B cell (primary cell): ENCODE results near the gene FTL. TPM values are rescaled to one million over a fixed set of nuclear protein-coding genes. Genes with fewer than 3 reads are reported as not detected.

ENCODE experiments used
- ATAC-seq: fragments of 200-7000 bp; cut with Tn5 transposase; one replicate; pipeline ENCODE4 v1.10.0; 2021; ENCODE audit warnings: low read depth, mild to moderate bottlenecking, moderate number of reproducible peaks, moderate library complexity
- CTCF ChIA-PET: fragments of 350-600 bp; sonication (Branson Sonifier 250); formaldehyde crosslinking; loops from one replicate; lab custom pipeline; 2021; ENCODE audit warnings: antibody characterized with exemption, inconsistent platforms; lab: Charles Lee
- POLR2A ChIA-PET: fragments of 350-600 bp; sonication (Branson Sonifier 250); formaldehyde crosslinking; loops from one replicate; lab custom pipeline; 2021; ENCODE audit warnings: antibody characterized with exemption; lab: Charles Lee
- DNase-seq: peaks from one replicate; pipeline ENCODE4 v3.0.0; 2013
- H2AFZ ChIP-seq: 2 replicates; pipeline ENCODE4 v1.6.1; 2012; ENCODE audit warnings: mild to moderate bottlenecking, low read depth, low read length; ENCODE audit not compliant: insufficient read depth, poor library complexity, severe bottlenecking
- H3K27ac ChIP-seq, 2 donors: 1 replicate in 1 of 2; 2 replicates in 1 of 2; pipeline ENCODE4 v1.5.1; 2012 to 2013; ENCODE audit warnings: low read length in 2 of 2, mild to moderate bottlenecking in 2 of 2, moderate library complexity in 1 of 2
- H3K27me3 ChIP-seq, 4 experiments: fragments of 200-600 bp in 1 of 4; sonication (generic) in 1 of 4; replicated peaks in 1 of 4; 1 replicate in 2 of 4; 2 replicates in 2 of 4; pipeline versions ENCODE4 v1.6.1 to v1.7.0; 2013 to 2016; ENCODE audit warnings: low read length in 3 of 4, mild to moderate bottlenecking in 2 of 4, mixed read lengths in 1 of 4, moderate library complexity in 1 of 4; ENCODE audit not compliant: insufficient read depth in 4 of 4, control insufficient read depth in 3 of 4; ENCODE audit errors: control extremely low read depth in 1 of 4
- H3K36me3 ChIP-seq, 2 experiments: replicated peaks in 1 of 2; 1 replicate in 1 of 2; 2 replicates in 1 of 2; pipeline versions ENCODE4 v1.6.1 to v1.7.1; 2013; ENCODE audit warnings: low read length in 1 of 2; ENCODE audit not compliant: insufficient read depth in 2 of 2, control insufficient read depth in 1 of 2; ENCODE audit errors: control extremely low read depth in 1 of 2, extremely low read depth in 1 of 2
- H3K4me1 ChIP-seq, 2 donors: fragments of 200-600 bp in 1 of 2; sonication (generic) in 1 of 2; 1 replicate in 1 of 2; 2 replicates in 1 of 2; pipeline versions ENCODE4 v1.5.1 to v1.6.1; 2013 to 2017; ENCODE audit warnings: low read length in 2 of 2; ENCODE audit not compliant: control insufficient read depth in 2 of 2, insufficient read depth in 2 of 2
- H3K4me2 ChIP-seq: replicated peaks from 2 replicates; pipeline ENCODE3; 2012; ENCODE audit warnings: mild to moderate bottlenecking, low read depth, low read length; ENCODE audit not compliant: poor library complexity, severe bottlenecking
- H3K4me3 ChIP-seq, 5 experiments: fragments of 200-600 bp in 1 of 5; sonication (generic) in 1 of 5; 1 replicate in 3 of 5; 2 replicates in 2 of 5; pipeline versions ENCODE4 v1.5.1 to v1.7.0; 2011 to 2016; ENCODE audit warnings: low read length in 4 of 5, mild to moderate bottlenecking in 4 of 5, low read depth in 2 of 5, control low read depth in 1 of 5, moderate library complexity in 1 of 5; ENCODE audit not compliant: insufficient read depth in 1 of 5; ENCODE audit errors: control extremely low read depth in 1 of 5, extremely low read depth in 1 of 5
- H3K79me2 ChIP-seq: fragments of 200-600 bp; sonication (generic); one replicate; pipeline ENCODE4 v1.6.0; 2016; ENCODE audit warnings: low read length; ENCODE audit not compliant: control insufficient read depth, insufficient read depth
- H3K9ac ChIP-seq: fragments of 200-600 bp; sonication (generic); 2 replicates; pipeline ENCODE4 v1.6.1; 2017; ENCODE audit warnings: mild to moderate bottlenecking, low read length, moderate library complexity
- H3K9me3 ChIP-seq, 3 donors: one replicate each; pipeline versions ENCODE4 v1.6.1 to v1.7.1; 2013; ENCODE audit warnings: low read length in 2 of 3; ENCODE audit not compliant: control insufficient read depth in 2 of 3, insufficient read depth in 1 of 3; ENCODE audit errors: control extremely low read depth in 1 of 3
- H4K20me1 ChIP-seq: 2 replicates; pipeline ENCODE4 v1.6.0; 2012; ENCODE audit warnings: mild to moderate bottlenecking, low read length; ENCODE audit not compliant: insufficient read depth, control insufficient read depth, poor library complexity, severe bottlenecking
- H3K27ac Mint-ChIP-seq: one replicate; pipeline ENCODE4 v1.8.0; 2021; ENCODE audit warnings: mixed read lengths
- H3K27me3 Mint-ChIP-seq: one replicate; pipeline ENCODE4 v1.8.0; 2021; ENCODE audit warnings: mixed read lengths
- H3K4me1 Mint-ChIP-seq: one replicate; pipeline ENCODE4 v1.8.0; 2021; ENCODE audit warnings: mixed read lengths
- H3K4me3 Mint-ChIP-seq: one replicate; pipeline ENCODE4 v1.8.0; 2021; ENCODE audit warnings: mixed read lengths
- H3K9me3 Mint-ChIP-seq: one replicate; pipeline ENCODE4 v1.8.0; 2022; ENCODE audit warnings: mixed read lengths; ENCODE audit not compliant: insufficient read depth
- EZH2 ChIP-seq: IDR thresholded peaks from 2 replicates; pipeline ENCODE4 v1.6.1; 2012; ENCODE audit warnings: borderline replicate concordance, low read depth, mild to moderate bottlenecking, moderate library complexity, low read length; ENCODE audit not compliant: insufficient read depth, poor library complexity, severe bottlenecking
- WGBS: methylation state at CpG from one replicate; pipeline ENCODE4 v1.1.5; 2013; ENCODE audit warnings: missing lambda C conversion rate; ENCODE audit not compliant: insufficient coverage; 5-methylcytosine and 5-hydroxymethylcytosine counted together
- intact Hi-C: fragments of 100-400 bp; cut with micrococcal nuclease; formaldehyde crosslinking; loops from one replicate; pipeline ENCODE4 v1.10.0; 2022
- polyA plus RNA-seq: library from polyadenylated mRNA; depleted of rRNA; stranded (reverse); fragments of >200 nt; gene quantifications from 2 replicates; pipeline ENCODE4 v1.2.3, GENCODE V29; 2012
- total RNA-seq, 2 donors: library from RNA; stranded (reverse); fragments of 120-200 nt in 1 of 2; gene quantifications; 1 replicate in 1 of 2; 2 replicates in 1 of 2; pipeline versions ENCODE4 v1.2.3 to v1.2.4, GENCODE V29; 2013 to 2022
- TF ChIP-seq, protein P1 (sequence below): fragments of 200-600 bp; IDR thresholded peaks from one replicate; pipeline ENCODE4 v1.8.0; 2022; ENCODE audit warnings: antibody characterized with exemption, mild to moderate bottlenecking

The FTL gene
- total and polyA plus RNA-seq, 2 donors (not counting 1 experiment from before 2014, with no cell fraction given), result 832 to 937 TPM

DNA sequence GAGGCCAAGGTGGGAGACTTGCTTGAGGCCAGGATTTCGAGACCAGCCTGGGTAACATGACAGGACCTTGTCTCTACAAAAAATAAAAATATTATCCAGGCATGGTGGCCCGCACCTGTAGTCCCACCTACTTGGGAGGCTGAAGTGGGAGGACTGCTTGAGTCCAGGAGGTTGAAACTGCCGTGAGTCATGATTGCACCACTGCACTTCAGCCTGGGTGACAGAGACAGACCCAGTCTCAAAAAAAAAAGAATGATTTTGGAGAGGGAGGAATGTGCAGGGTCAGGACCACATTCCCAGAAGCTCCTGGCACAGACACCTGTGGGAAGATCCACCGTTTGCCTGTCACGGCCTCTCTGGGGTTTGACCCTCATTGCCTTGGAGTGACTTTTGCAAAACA, 19.7 kb upstream of the FTL start:
- H3K27ac Mint-ChIP-seq, result no peak overlapping the region
- DNase-seq, result no peak
- Histone ChIP-seq H3K36me3 (no peaks in the 10 kb centered on the region), H4K20me1 (no peaks in the 10 kb centered on the region), H3K27me3 (no peaks in the 10 kb centered on the region), H3K27ac (no peak overlapping the region), H3K4me3 (no peak overlapping the region), H3K4me2 (no peak overlapping the region), H3K79me2 (no peaks in the 10 kb centered on the region), H3K9ac (no peak overlapping the region), H3K4me1 (no peaks in the 10 kb centered on the region), H2AFZ (no peak overlapping the region), H3K9me3 (peaks cover 0 to 29% (median 11%) of the 10 kb centered on the region in 3 donors)
- no peak overlapping the region for H3K4me3 Mint-ChIP-seq
- peaks cover 10% of the 10 kb centered on the region for H3K9me3 Mint-ChIP-seq
- no peaks in the 10 kb centered on the region for H3K27me3 Mint-ChIP-seq
- TF ChIP-seq EZH2, result no peak
- TF ChIP-seq, protein P1, sequence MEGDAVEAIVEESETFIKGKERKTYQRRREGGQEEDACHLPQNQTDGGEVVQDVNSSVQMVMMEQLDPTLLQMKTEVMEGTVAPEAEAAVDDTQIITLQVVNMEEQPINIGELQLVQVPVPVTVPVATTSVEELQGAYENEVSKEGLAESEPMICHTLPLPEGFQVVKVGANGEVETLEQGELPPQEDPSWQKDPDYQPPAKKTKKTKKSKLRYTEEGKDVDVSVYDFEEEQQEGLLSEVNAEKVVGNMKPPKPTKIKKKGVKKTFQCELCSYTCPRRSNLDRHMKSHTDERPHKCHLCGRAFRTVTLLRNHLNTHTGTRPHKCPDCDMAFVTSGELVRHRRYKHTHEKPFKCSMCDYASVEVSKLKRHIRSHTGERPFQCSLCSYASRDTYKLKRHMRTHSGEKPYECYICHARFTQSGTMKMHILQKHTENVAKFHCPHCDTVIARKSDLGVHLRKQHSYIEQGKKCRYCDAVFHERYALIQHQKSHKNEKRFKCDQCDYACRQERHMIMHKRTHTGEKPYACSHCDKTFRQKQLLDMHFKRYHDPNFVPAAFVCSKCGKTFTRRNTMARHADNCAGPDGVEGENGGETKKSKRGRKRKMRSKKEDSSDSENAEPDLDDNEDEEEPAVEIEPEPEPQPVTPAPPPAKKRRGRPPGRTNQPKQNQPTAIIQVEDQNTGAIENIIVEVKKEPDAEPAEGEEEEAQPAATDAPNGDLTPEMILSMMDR, result no peak
- no peak for ATAC-seq
- ChIA-PET CTCF (interaction anchor here (1.2 kb wide), 1 partner anchor 94 kb away, joined by 3 read pairs; no protein-coding TSS in a partner anchor), POLR2A (no interaction called here)
- intact Hi-C loops, result no loop called here
- no peaks in the 10 kb centered on the region for H3K4me1 Mint-ChIP-seq
- WGBS, result 94% methylated on average over 5 of the region's 5 CpGs

DNA sequence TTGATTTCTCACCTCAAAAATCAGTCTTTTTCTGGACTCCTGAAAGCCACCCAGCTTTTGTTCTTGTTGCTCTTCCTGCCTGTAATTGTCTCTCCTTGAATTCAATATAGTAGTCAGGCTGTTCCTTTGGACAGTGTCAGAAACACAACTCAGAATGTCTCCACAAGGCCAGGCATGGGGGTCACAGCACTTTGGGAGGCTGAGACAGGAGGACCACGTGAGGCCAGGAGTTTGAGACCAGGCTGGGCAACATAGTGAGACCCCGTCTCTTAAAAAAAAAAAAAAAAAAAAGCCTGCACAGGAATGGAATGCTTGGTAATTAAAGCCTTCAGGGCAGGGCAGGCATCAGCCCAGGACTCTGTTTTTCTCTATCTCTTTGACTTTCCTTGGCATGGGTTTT, 19.3 kb upstream of the FTL start:
- no peak for ATAC-seq
- Histone ChIP-seq H3K27ac (no peak overlapping the region), H2AFZ (no peak overlapping the region), H3K9me3 (peaks cover 0 to 25% (median 11%) of the 10 kb centered on the region in 3 donors), H3K79me2 (no peaks in the 10 kb centered on the region), H4K20me1 (no peaks in the 10 kb centered on the region), H3K4me2 (no peak overlapping the region), H3K27me3 (no peaks in the 10 kb centered on the region), H3K9ac (no peak overlapping the region), H3K4me3 (no peak overlapping the region), H3K4me1 (no peaks in the 10 kb centered on the region), H3K36me3 (no peaks in the 10 kb centered on the region)
- Mint-ChIP-seq H3K27ac (no peak overlapping the region), H3K4me1 (no peaks in the 10 kb centered on the region), H3K9me3 (peaks cover 10% of the 10 kb centered on the region), H3K4me3 (no peak overlapping the region), H3K27me3 (no peaks in the 10 kb centered on the region)
- intact Hi-C loops, result no loop called here
- 94% methylated on average over 2 of the region's 2 CpGs for WGBS
- DNase-seq, result no peak
- CTCF ChIA-PET, result interaction anchor here (1.2 kb wide), 1 partner anchor 94 kb away, joined by 3 read pairs; no protein-coding TSS in a partner anchor
- POLR2A ChIA-PET, result no interaction called here
- TF ChIP-seq, protein P1, result no peak
